ENCODE results near the gene CACNB3.
"Not testable (repeated sequence)": the region's sequence is repeated elsewhere in the genome, so short reads cannot be mapped to it uniquely, and the experiment has no call there.

CACNB3 gene

DNA sequence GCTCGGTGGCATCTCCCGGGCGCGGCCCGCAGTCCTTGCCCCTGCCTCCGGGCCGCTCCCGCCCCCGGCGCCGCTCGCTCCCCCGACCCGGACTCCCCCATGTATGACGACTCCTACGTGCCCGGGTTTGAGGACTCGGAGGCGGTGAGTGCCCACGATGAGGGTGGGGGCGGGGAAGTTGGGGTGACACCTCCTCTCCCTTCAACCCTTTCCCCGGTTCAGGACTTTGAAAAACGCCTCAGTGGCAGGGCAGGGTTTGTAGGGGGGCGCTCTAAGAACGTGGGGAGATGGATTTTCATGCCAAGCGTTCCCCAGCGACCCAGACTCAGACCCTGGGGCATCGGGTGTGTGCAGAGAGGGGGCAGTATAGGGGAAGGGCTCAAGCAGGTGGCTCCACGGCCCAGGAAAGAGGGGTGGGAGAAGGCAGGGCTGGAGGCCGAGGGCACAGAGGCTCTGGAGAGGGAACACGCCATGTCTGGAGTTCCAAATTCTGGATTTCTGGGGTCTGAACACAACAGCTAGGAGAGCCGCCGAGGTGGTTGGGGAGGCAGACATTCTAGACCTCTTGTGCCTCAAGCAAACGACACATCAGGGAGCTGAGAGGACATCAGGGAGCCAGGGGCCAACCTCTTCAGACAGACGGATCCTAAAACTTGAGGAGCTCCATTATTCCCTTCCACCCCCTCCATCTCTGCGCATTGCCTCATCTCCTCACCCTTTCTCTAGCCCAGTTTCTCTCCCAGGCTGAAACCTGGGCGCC is 715 bp downstream of the CACNB3 start:
- DNase-seq (ENCODE audit: low read depth, low spot score) = peak; percentile 71

DNA sequence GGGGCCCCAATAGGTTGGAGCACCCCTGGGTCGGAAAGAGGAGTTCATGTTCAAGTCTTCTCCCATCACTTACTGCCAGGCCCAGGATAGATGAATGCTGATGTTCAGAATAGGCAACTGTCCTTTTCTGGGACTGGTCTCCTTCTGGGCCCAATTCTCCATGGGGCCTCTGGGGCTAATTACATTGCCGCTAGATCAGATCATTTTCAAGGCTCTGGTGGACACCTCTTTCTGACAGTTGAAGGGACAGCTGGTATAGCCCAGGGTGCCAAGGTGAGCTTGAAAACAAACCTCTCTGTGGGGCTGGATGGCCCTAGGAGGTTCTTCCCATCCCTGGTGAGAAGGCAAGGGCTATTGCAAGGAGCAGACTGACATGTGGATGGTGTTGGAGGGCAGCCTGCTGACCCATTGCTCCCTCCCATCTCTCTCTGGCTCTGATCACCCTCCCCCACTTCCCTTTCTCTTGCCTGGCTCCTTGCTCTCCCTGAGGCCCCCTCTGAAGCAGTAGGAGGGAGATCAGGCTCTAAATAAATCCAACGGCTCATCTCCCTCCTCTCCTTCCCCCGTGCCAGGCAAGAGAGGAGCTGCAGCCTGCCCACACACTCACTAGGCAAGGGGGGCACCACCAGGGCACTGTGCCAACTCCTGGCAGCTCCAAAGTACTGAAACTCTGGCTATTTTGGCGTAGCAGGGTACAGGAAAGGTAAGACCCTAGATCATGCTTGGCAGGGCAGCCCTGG is 1.9 kb downstream of the CACNB3 start:
- no peak for DNase-seq (ENCODE audit: low read depth, low spot score)

DNA sequence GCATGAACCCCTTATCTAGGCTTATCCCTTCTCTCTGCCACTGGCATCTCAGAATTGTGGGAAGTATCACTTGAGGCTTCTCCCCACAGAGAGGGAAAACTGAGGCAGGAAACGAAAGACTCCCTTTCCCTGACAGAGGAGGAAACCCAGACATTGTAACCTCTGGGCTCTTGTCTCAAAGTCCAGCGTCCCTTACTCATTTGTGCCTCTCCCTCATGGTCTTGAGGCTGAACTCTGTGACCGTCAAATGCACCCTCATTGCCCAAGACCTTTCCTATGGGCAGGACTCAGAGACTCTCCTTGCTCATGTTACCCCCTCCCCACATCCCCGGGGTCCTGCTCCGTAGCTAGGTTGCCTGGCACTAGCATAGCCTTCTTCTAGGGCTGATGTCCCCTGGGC is 3.8 kb downstream of the CACNB3 start:
- no peak for DNase-seq (ENCODE audit: low read depth, low spot score)

DNA sequence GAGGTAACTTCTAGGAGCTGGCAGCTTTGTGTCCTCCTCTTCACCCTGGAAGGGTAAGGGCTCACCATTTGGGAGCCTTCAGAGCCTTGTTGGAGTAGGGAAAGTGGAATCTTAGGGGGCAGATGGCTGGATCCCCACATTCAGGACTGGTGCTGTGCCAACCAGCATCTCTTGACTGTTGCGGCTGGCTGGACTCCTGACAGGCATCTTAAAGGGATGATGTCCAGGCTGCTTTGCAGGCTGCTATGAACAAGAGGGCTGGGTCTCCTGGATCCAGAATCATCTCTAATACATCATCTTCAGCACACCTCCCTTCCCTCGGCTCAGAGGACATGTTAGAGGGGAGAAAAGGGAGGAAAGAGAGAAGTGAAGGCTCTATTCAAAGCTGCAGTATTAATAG is 4.4 kb downstream of the CACNB3 start:
- DNase-seq (ENCODE audit: low read depth, low spot score) = no peak

DNA sequence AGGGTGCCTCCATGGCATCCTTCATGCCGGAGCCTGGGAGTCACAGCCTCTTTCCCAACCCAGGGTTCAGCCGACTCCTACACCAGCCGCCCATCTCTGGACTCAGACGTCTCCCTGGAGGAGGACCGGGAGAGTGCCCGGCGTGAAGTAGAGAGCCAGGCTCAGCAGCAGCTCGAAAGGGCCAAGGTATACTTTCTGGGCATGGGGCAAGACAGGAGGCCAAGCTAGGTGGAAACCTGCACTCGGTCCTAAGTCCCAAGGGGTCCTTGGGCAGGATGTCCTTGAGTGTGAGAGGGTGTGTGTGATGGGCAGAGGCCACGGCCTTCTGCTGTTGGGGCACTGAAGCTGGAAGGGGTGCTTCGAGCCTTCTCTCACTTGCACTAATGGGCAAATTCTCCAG is 5.0 kb downstream of the CACNB3 start:
- DNase-seq (ENCODE audit: low read depth, low spot score) = no peak

DNA sequence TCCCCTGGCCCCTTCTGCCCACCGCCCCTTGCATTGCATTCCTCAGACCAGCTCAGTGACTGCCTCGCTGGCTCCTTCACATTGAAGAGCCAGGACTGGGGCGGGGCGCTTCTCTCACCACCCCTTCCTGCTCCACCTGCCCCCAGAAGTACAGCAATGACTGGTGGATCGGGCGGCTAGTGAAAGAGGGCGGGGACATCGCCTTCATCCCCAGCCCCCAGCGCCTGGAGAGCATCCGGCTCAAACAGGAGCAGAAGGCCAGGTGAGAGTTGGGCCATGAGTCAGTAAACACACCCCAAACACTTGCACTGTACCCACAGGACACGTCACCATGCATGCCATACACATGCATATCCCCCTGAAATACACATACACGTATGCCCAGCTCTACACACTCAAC is 5.8 kb downstream of the CACNB3 start:
- no peak for DNase-seq (ENCODE audit: low read depth, low spot score)

DNA sequence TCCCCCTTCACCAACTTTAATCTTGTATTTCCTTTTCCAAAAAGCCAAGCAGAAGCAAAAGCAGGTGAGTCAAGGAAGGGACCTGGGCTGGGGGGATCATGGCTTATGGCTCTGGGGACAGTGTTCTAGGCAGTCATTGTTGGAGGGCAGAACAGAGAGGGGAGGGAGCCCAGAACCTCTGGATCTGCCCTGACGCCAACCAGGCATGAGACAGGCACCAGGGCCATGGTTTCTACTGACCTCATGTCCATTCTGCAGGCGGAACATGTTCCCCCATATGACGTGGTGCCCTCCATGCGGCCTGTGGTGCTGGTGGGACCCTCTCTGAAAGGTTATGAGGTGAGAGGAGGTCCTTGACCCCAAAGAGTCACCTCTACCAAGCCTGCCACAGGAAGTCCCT is 6.6 kb downstream of the CACNB3 start:
- no peak for DNase-seq (ENCODE audit: low read depth, low spot score)

DNA sequence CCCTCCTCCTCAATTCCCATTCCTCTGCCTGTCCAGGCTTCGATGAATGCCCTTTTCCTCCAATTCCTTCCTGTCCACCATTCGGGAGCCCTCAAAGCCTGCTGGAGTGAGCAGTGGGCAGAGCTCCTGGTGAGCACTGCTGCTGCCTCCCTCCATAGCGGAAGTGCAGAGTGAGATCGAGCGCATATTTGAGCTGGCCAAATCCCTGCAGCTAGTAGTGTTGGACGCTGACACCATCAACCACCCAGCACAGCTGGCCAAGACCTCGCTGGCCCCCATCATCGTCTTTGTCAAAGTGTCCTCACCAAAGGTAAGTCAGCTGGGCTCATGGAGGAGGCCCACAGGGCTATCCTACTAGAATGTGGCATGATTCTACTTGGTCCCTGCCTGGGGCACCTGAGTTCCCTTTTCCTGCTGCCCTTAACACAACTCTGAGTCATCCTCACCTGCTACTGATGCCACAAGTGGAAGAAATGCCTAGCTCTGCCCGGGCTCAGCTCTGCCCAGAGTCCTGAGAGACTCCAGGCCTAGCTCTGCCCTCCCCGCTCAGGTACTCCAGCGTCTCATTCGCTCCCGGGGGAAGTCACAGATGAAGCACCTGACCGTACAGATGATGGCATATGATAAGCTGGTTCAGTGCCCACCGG is 8.0 kb downstream of the CACNB3 start:
- no peak for DNase-seq (ENCODE audit: low read depth, low spot score)

DNA sequence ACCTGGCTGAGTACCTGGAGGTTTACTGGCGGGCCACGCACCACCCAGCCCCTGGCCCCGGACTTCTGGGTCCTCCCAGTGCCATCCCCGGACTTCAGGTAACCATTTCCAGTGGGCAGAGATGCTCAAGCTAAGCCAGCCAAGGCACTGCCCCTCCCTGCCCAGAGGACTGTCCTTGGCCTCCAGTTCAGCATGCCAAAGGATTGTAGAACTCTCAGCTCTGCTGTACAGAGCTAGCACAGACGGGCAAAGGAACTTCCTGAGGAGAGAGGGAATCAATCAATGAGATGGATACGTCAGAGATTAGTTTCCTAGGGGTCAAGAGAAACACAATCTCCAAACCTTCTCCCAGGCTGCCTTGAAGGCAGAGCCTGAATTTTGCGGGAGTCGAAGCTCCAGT is 8.7 kb downstream of the CACNB3 start:
- DNase-seq (ENCODE audit: low read depth, low spot score) = no peak

DNA sequence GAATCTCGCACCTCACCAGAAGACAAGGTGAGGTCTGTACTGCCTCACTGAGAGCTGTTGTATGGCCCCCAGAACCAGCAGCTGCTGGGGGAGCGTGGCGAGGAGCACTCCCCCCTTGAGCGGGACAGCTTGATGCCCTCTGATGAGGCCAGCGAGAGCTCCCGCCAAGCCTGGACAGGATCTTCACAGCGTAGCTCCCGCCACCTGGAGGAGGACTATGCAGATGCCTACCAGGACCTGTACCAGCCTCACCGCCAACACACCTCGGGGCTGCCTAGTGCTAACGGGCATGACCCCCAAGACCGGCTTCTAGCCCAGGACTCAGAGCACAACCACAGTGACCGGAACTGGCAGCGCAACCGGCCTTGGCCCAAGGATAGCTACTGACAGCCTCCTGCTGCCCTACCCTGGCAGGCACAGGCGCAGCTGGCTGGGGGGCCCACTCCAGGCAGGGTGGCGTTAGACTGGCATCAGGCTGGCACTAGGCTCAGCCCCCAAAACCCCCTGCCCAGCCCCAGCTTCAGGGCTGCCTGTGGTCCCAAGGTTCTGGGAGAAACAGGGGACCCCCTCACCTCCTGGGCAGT is 9.3 kb downstream of the CACNB3 start:
- DNase-seq (ENCODE audit: low read depth, low spot score) = no peak

DNA sequence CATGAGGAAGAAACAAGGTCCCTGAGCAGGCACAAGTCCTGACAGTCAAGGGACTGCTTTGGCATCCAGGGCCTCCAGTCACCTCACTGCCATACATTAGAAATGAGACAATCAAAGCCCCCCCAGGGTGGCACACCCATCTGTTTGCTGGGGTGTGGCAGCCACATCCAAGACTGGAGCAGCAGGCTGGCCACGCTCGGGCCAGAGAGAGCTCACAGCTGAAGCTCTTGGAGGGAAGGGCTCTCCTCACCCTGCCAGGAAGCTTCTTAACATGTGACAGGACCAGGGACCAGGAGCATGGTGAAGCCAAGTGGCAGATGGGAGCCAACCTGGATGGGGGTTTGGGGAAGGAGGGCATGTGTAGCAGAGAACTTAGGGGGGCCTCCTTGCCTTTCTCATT is 10.0 kb downstream of the CACNB3 start:
- DNase-seq (ENCODE audit: low read depth, low spot score) = no peak

DNA sequence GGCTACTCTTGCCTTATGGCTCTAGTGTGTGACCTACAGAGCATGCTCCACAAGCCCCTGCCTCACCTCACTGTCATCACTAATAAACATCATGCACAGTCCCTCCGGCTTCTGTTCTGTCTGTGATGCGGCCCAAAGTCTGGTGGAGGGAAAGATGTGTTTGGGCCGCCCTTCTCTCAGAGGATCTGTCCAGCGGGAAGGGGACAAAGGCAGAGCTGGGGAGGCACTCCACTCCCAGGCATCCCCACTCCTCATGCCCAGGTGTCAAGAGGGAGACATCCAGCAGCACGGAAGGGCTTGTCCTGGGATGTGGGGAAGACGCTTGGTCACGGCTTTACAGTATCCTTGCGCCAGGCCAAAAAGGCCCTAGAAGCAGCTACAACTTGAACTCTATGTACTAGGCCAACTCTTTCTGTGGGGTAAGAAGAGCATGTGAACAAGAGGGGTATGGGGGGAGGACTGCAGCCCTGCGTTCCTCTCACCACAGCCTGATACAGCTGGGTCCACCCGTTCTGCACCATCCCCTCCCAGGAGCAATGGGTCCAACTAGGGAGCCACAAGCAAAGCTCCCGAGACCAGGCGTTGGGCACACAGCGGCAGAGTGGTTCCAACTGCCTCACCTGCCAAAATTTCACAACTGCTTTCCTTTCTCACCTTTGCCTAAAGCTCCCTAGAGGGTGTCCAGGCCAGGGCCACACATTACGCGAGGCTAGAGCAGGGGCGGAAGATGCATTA is 10.7 kb downstream of the CACNB3 start:
- no peak for DNase-seq (ENCODE audit: low read depth, low spot score)

DNA sequence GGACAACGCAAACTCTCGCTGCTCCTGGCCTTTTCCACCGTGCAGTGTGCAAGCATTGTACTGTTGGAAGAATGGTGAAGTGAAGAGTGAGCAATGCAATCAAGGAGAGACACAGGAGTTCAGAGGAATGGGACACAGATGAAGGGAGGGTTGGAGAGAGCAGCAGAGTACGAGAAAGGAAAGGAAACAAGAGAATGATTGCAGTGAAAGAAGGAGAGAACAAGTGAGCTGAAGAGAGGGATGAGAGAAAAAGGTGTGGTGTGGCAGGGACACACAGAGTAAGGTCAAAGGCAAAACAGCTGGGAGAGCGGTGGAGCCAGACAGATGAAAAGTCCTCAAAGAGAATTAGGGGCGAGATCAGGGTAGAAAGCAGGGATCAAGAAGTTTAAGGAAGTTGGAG is 13.0 kb downstream of the CACNB3 start:
- no peak for DNase-seq (ENCODE audit: low read depth, low spot score)

DNA sequence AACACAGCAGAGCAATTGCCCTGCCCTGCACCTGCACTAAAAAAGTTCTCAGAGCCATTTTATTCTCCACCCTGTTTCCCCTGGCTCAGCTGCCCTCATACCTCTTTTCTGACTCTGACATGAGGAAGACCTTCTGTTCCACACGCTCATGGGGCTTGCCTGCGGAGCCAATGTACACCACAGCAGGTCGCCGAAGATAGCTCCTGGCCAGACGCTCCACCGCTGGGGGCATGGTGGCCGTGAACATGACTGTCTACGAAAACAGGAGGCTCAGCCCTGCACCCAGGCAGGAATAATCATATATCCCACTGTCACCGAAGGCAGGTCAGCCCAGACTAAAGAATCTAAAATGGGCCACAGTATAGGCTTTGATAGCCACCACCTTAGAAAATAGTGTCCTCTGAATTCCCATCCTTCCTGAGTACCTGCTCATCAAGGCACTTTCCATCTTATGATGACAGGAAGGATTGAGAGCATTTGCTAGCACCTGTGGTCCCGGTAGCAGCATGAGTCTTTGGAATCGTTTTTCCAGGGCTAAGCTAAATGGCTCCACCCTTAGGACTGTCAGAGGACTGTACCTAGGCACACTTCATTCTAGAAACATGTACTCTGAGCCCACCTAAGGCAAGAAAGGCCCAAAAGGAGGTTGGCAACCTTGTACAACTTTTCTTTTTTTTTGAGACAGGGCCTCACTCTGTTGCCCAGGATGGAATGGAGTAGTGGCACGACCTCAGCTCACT is 14.2 kb downstream of the CACNB3 start:
- no peak for DNase-seq (ENCODE audit: low read depth, low spot score)

DNA sequence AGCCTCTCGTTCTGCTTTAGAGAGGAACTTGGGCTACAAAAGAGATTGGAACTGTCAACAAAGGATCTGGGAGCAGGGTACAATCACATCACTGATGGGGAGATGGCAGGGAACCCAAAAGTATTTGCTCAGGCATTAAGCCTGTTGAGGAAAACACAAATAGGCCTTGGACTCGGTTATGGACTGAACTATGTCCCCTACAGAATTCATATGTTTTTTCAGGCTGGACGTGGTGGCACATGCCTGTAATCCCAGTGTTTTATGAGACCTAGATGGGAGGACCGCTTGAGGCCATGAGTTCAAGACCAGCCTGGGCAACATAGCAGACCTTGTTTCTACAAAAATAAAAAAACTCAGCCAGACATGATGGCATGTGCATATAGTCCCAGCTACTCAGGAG is 19.8 kb downstream of the CACNB3 start:
- no peak for DNase-seq (ENCODE audit: low read depth, low spot score)

DNA sequence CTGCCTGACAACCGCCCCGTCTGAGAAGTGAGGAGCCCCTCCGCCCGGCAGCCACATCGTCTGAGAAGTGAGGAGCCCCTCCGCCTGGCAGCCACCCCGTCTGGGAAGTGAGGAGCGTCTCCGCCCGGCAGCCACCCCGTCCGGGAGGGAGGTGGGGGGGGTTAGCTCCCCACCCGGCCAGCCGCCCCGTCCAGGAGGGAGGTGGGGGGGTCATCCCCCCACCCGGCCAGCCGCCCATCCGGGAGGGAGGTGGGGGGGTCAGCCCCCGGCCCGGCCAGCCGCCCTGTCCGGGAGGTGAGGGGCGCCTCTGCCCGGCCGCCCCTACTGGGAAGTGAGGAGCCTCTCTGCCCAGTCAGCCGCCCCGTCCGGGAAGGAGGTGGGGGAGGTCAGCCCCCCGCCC is 23.7 kb downstream of the CACNB3 start:
- DNase-seq (ENCODE audit: low read depth, low spot score) = not testable (repeated sequence)

DNA sequence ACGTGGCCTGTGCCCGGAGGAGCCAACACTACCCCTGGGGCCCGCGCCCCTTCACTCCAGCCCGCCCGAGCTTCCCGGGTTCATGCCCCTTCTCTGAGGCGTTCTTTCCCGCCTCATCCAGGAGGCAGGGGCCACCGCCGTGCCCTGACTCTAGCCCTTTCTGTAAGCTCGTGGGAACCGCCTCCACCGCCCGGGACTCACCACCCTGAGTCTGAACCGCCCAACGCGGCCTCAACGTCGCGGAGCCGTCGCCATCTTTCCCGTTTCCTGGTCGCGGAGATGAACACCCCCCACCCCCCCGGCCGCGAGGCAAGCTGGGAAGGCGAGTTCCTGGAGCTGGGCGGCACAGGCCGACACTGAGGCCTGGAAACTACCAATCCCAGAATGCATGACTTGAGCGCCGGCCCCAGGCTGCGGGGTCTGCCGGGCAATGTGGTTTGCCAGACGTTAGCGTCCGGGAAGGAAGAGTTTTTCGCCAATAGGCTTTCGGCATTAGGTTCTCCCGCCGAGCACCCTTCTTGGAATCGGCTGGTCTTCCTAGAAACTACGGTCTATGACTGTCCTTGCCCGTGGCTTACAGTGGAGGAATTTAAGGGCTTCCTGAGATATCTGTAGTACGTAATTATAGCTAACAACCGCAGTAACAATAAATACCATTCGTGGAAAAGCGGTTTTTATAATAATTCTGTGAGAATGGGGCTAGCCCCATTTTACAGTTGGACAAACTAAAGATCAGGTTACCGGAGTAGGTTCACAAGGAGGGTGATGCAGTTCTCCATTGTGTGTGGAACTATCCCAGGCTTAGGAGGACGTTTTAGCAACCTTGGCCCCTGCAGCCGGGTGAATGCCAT is 33.8 kb downstream of the CACNB3 start, which contains the start of gene DDX23:
Gene DDX23 (minus strand): TSS at position 281 of the 851 bp plus-strand sequence. CDS start 6,381 bp downstream, outside the sequence.
- peak; percentile 98 for DNase-seq (ENCODE audit: low read depth, low spot score)

DNA sequence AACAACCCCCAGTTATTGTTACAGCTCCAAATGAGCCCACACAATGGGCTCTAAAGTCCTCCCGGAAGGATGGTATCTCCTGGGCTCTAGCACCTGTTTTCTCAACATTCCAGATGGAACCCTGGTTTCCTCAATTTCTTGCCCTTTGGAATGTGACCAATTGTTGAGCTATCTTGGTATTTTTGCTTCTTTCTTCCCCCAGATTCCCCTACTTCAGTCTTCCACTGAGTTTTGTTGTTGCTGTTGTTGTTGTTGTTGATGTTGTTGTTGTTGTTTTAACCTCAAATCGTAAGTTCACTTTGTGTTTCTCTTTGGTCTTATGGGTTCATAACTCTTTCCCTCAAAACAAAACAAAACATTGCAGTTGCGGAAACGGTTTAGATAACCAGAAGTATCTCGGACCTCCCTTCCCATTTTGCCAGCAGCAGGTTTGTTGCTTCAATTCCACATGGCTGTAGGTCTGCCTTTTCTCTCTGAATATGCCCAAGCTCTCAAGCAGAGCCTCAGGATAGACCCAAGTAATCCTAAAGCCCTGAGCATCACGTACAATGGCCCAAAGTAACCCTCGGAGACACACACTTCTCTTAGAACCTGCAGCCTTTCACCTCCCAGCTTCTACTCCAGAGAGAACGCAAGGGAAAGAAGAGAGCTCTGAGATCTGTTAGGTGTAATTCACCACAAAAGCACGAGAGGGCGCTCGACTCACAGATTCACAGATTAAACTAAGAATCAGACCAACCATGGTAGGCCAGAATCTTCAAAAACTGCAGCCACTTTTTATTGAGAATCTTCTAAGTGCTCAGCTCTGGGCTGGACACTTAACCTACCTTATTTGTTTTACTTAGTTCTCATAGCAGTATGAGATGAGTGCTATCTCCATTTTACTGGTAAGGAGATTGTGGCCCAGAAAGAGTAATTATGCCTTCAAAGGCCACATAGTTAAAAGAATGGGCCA is 34.7 kb downstream of the CACNB3 start:
- DNase-seq (ENCODE audit: low read depth, low spot score) = peak; percentile 93

DNA sequence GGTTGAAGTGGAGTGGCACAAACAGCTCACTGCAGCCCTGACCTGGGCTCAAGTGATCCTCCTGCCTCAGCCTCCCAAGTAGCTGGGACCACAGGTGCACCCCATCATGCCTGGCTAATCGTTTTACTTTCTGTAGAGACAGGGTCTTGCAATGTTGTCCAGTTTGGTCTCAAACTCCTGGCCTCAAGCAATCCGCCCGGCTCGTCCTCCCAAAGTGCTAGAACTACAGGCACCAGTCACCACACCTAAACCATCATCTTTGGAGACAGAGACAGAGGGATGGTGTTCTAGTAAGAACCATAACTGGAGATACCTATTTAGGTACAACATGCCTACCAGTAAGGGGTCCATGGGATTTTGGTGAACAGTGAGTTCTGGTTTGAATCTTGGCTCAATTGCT is 36.2 kb downstream of the CACNB3 start:
- no peak for DNase-seq (ENCODE audit: low read depth, low spot score)

Measured in ELF-1 (cell line).